Endothelial cell of umbilical vein (primary cell): ENCODE data around the gene STAC3. TPM values are rescaled to one million over a fixed set of nuclear protein-coding genes. Genes with fewer than 3 reads are reported as not detected.

Experiments
- BruUV-seq: library from RNA; stranded (reverse); fragments of 400-500 nt; replicated peaks from 2 replicates; lab custom pipeline; 2021; lab: Mats Ljungman, UMichigan
- CTCF ChIA-PET: fragments of 300-600, 350-600 bp; sonication (Branson Sonifier 250); formaldehyde crosslinking; loops from one replicate; lab custom pipeline; 2021; ENCODE audit warnings: antibody characterized with exemption, inconsistent platforms; lab: Charles Lee
- POLR2A ChIA-PET: fragments of 300-600, 350-600 bp; sonication (Branson Sonifier 250); formaldehyde crosslinking; loops from one replicate; lab custom pipeline; 2021; ENCODE audit warnings: antibody characterized with exemption, inconsistent platforms; lab: Charles Lee
- DNase-seq: peaks from one replicate; pipeline ENCODE4 v3.0.0-alpha.2; 2011; ENCODE audit warnings: low read depth, low spot score
- FAIRE-seq: peaks from 2 replicates; lab custom pipeline; 2011; peaks lifted over from hg19 to GRCh38; lab: Jason Lieb, UNC
- H2AFZ ChIP-seq: 2 replicates; pipeline ENCODE4 v1.6.0; 2012; ENCODE audit warnings: low read depth, low read length, control low read depth, inconsistent platforms
- H3K27ac ChIP-seq: 2 replicates; pipeline ENCODE4 v1.5.1; 2011; ENCODE audit warnings: low read depth, mild to moderate bottlenecking, control low read depth, low read length, moderate library complexity; ENCODE audit not compliant: insufficient read depth
- H3K27me3 ChIP-seq, 2 experiments: 2 replicates each; pipeline versions ENCODE4 v1.6.0 to v1.6.1; 2011; ENCODE audit warnings: low read length in 2 of 2, mixed read lengths in 1 of 2; ENCODE audit not compliant: control insufficient read depth in 2 of 2, insufficient read depth in 2 of 2
- H3K36me3 ChIP-seq, 2 experiments: 2 replicates in 1 of 2; 3 replicates in 1 of 2; pipeline ENCODE4 v1.5.1; 2011; ENCODE audit warnings: low read length in 2 of 2, mild to moderate bottlenecking in 1 of 2, moderate library complexity in 1 of 2; ENCODE audit not compliant: control insufficient read depth in 2 of 2, insufficient read depth in 2 of 2; ENCODE audit errors: extremely low read depth in 1 of 2
- H3K4me1 ChIP-seq: 3 replicates; pipeline ENCODE4 v1.5.1; 2011; ENCODE audit warnings: mild to moderate bottlenecking, low read length; ENCODE audit not compliant: control insufficient read depth, insufficient read depth; ENCODE audit errors: extremely low read depth
- H3K4me2 ChIP-seq: 2 replicates; pipeline ENCODE4 v1.6.1; 2011; ENCODE audit warnings: low read length, control low read depth, mixed read lengths; ENCODE audit not compliant: insufficient read depth
- H3K4me3 ChIP-seq, 3 experiments: fragments of 200-600 bp in 1 of 3; sonication (generic), shearing (Covaris generic) in 1 of 3; replicated peaks in 1 of 3; 2 replicates each; pipeline ENCODE4 v1.5.1; 2011 to 2016; ENCODE audit warnings: control low read depth in 3 of 3, low read length in 3 of 3, mild to moderate bottlenecking in 2 of 3, inconsistent platforms in 1 of 3, low read depth in 1 of 3, moderate library complexity in 1 of 3; ENCODE audit not compliant: insufficient read depth in 1 of 3
- H3K79me2 ChIP-seq: 2 replicates; pipeline ENCODE4 v1.6.0; 2012; ENCODE audit warnings: low read length, inconsistent platforms; ENCODE audit not compliant: control insufficient read depth, insufficient read depth
- H3K9ac ChIP-seq: replicated peaks from 2 replicates; pipeline ENCODE3; 2011; ENCODE audit warnings: low read length, control low read depth; ENCODE audit not compliant: insufficient read depth; ENCODE audit errors: extremely low read depth
- H3K9me1 ChIP-seq: replicated peaks from 3 replicates; pipeline ENCODE4 v1.6.0; 2011; ENCODE audit warnings: mild to moderate bottlenecking, low read length; ENCODE audit not compliant: control insufficient read depth, insufficient read depth; ENCODE audit errors: extremely low read depth
- H3K9me3 ChIP-seq: replicated peaks from 2 replicates; pipeline ENCODE4 v1.5.1; 2012; ENCODE audit warnings: low read length, inconsistent platforms; ENCODE audit not compliant: control insufficient read depth, insufficient read depth
- H4K20me1 ChIP-seq: replicated peaks from 2 replicates; pipeline ENCODE3; 2011; ENCODE audit warnings: mild to moderate bottlenecking, low read length; ENCODE audit not compliant: control insufficient read depth, insufficient read depth; ENCODE audit errors: extremely low read depth
- EZH2 ChIP-seq: IDR thresholded peaks from 2 replicates; pipeline ENCODE4 v1.6.1; 2012; ENCODE audit warnings: borderline replicate concordance, low read depth, mild to moderate bottlenecking, moderate library complexity, low read length, inconsistent platforms; ENCODE audit not compliant: severe bottlenecking
- FOS ChIP-seq: IDR thresholded peaks from 2 replicates; pipeline ENCODE4 v1.6.1; 2011; ENCODE audit warnings: mild to moderate bottlenecking, low read length, moderate library complexity, borderline replicate concordance; ENCODE audit not compliant: insufficient read depth
- GATA2 ChIP-seq: IDR thresholded peaks from 2 replicates; pipeline ENCODE4 v1.7.0; 2011; ENCODE audit warnings: low read depth, mild to moderate bottlenecking, moderate library complexity, mixed read lengths, low read length; ENCODE audit not compliant: insufficient read length, insufficient read depth
- JUN ChIP-seq: IDR thresholded peaks from 2 replicates; pipeline ENCODE4 v1.6.1; 2011; ENCODE audit warnings: borderline replicate concordance, low read depth; ENCODE audit not compliant: insufficient read length, insufficient read depth
- MYC ChIP-seq: IDR thresholded peaks from one replicate; pipeline ENCODE4 v1.6.1; 2011; ENCODE audit warnings: mild to moderate bottlenecking, low read depth, low read length
- POLR2A ChIP-seq: IDR thresholded peaks from 2 replicates; pipeline ENCODE4 v1.6.1; 2012; ENCODE audit warnings: low read depth, mild to moderate bottlenecking, control low read depth, low read length
- POLR2AphosphoS5 ChIP-seq: IDR thresholded peaks from 2 replicates; pipeline ENCODE4 v1.6.1; 2012; ENCODE audit warnings: low read depth, mild to moderate bottlenecking, control low read depth, low read length, moderate library complexity; ENCODE audit not compliant: insufficient read depth
- dilution Hi-C: fragments of 300-500 bp; cut with MboI; formaldehyde crosslinking; loops from one replicate; pipeline ENCODE4 v1.15.0; 2019; ENCODE audit warnings: low sequenced_read_pairs; ENCODE audit not compliant: extremely low pct_ligation_motif_present
- intact Hi-C: fragments of 100-400 bp; cut with micrococcal nuclease; formaldehyde crosslinking; loops from one replicate; pipeline ENCODE4 v1.10.0; 2022
- polyA plus RNA-seq, 4 experiments: library from polyadenylated mRNA; depleted of rRNA in 3 of 4; stranded (reverse) in 3 of 4; unstranded in 1 of 4; fragments of >200 nt; gene quantifications; 2 replicates each; pipeline versions ENCODE4 v1.2.1 to v1.2.3, GENCODE V29; 2011 to 2012; ENCODE audit warnings: missing spikeins in 1 of 4
- total RNA-seq: library from RNA; stranded (reverse); gene quantifications from 2 replicates; pipeline ENCODE4 v1.2.3, GENCODE V29; 2021
- TF ChIP-seq, protein P1 (sequence below): IDR thresholded peaks from 2 replicates; pipeline ENCODE4 v1.6.1; 2011; ENCODE audit not compliant: insufficient read depth, insufficient read length
- TF ChIP-seq, protein P2 (sequence below), 2 donors: IDR thresholded peaks; 1 replicate in 1 of 2; 2 replicates in 1 of 2; pipeline ENCODE4 v1.5.1; 2011; ENCODE audit warnings: low read length in 2 of 2, mild to moderate bottlenecking in 2 of 2, moderate library complexity in 2 of 2, control low read depth in 1 of 2, inconsistent platforms in 1 of 2, low read depth in 1 of 2; ENCODE audit not compliant: insufficient read depth in 1 of 2; ENCODE audit errors: extremely low read depth in 1 of 2

STAC3 gene
- total and polyA plus RNA-seq, 2 donors (not counting 3 experiments of a cell fraction or from before 2014, with no cell fraction given) = 0.36 to 0.55 TPM

DNA sequence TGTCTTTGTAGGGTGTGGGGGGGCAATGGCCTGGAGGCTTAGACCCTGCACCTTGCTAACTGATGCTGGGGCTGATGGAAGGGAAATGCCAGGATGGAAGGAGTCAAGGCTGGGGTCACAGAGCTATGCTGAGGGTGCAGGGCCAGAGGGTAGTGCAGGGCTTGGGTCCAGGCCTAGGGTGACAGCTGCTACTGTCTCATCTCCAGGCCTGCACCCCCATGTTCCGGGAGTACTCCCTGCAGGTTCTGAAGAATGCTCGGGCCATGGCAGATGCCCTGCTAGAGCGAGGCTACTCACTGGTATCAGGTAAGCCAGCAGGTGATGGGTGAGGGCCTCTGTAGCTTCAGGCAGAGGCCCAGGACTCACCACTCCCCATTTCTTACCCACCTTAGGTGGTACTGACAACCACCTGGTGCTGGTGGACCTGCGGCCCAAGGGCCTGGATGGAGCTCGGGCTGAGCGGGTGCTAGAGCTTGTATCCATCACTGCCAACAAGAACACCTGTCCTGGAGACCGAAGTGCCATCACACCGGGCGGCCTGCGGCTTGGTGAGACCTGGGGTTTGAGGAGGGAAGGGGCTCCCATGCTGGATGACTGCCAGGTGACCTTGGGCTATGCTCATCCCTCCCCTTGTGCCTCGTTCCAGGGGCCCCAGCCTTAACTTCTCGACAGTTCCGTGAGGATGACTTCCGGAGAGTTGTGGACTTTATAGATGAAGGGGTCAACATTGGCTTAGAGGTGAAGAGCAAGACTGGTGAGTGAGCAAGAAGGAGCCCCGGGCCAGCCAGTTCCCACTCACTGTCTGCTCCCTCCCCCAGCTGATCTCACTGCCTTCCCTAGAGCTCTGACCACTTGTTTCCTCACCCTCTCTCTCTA lies 17.4 kb downstream of the STAC3 start:
- peaks cover 23% of the 10 kb centered on the region for H3K79me2 ChIP-seq
- DNase-seq = no peak
- dilution Hi-C loops = no loop called here
- H3K36me3 ChIP-seq = peaks cover 3 to 27% of the 10 kb centered on the region in 2 experiments
- no peaks in the 10 kb centered on the region for H3K9me3 ChIP-seq
- no TSS peak for BruUV-seq
- H2AFZ ChIP-seq = no peak overlapping the region
- peaks cover 21 to 23% of the 10 kb centered on the region in 2 experiments for H3K27me3 ChIP-seq
- no peak overlapping the region for H3K27ac ChIP-seq
- peaks cover 23% of the 10 kb centered on the region for H3K4me1 ChIP-seq
- H3K4me2 ChIP-seq = no peak overlapping the region
- H4K20me1 ChIP-seq = no peaks in the 10 kb centered on the region
- H3K4me3 ChIP-seq = no peak overlapping the region
- no peak overlapping the region for H3K9ac ChIP-seq
- TF ChIP-seq, protein P1, sequence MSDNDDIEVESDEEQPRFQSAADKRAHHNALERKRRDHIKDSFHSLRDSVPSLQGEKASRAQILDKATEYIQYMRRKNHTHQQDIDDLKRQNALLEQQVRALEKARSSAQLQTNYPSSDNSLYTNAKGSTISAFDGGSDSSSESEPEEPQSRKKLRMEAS = no peak
- TF ChIP-seq MYC = no peak
- TF ChIP-seq POLR2AphosphoS5 = no peak
- no peak for TF ChIP-seq EZH2
- TF ChIP-seq GATA2 = no peak
- TF ChIP-seq POLR2A = no peak
- no peak for TF ChIP-seq JUN
- no peak for TF ChIP-seq FOS
- TF ChIP-seq, protein P2, sequence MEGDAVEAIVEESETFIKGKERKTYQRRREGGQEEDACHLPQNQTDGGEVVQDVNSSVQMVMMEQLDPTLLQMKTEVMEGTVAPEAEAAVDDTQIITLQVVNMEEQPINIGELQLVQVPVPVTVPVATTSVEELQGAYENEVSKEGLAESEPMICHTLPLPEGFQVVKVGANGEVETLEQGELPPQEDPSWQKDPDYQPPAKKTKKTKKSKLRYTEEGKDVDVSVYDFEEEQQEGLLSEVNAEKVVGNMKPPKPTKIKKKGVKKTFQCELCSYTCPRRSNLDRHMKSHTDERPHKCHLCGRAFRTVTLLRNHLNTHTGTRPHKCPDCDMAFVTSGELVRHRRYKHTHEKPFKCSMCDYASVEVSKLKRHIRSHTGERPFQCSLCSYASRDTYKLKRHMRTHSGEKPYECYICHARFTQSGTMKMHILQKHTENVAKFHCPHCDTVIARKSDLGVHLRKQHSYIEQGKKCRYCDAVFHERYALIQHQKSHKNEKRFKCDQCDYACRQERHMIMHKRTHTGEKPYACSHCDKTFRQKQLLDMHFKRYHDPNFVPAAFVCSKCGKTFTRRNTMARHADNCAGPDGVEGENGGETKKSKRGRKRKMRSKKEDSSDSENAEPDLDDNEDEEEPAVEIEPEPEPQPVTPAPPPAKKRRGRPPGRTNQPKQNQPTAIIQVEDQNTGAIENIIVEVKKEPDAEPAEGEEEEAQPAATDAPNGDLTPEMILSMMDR (IDR thresholded peaks at IDR 0.05; ENCODE audit: extremely low read depth in 1 of 2, insufficient read depth in 1 of 2, low read depth in 1 of 2, low read length in 2 of 2) = no peak
- POLR2A ChIA-PET = no interaction called here
- H3K9me1 ChIP-seq = no peaks in the 10 kb centered on the region
- intact Hi-C loops = no loop called here
- CTCF ChIA-PET = interaction anchor here (1.1 to 1.9 kb wide), 2 partner anchors 9 to 20 kb away, joined by 6 to 7 read pairs; no protein-coding TSS in a partner anchor
- FAIRE-seq = no peak
